Stimulated activated CD4-positive, alpha-beta T cell treated with anti-CD3 and anti-CD28 coated beads, Interleukin-4, amount 100 ng/mL, for 1 hour (primary cell): Measurements from ENCODE around the gene GATD1.
A peak's percentile ranks its signal among the peaks of the same experiment; 100 is the strongest.

Experiments
- DNase-seq: peaks from one replicate; pipeline ENCODE4 v3.0.0-alpha.2; 2020

Gene GATD1

GRCh38 chr11:777288-778255 lies at the start of gene GATD1:
TSS of gene GATD1 (minus strand) at chr11:777487. CDS start at chr11:777462, 25 bp downstream.
- peak; percentile 97 for DNase-seq

- DNase-seq, result no peak
These were observed 49.5 kb upstream of the GATD1 start for GRCh38 chr11:826836-827145.

GRCh38 chr11:826227-826621 lies 48.9 kb upstream of the GATD1 start:
- no peak for DNase-seq

GRCh38 chr11:825366-826226 lies 48.3 kb upstream of the GATD1 start:
- DNase-seq, result no peak

GRCh38 chr11:824942-825341 lies 47.7 kb upstream of the GATD1 start:
- no peak for DNase-seq

GRCh38 chr11:824292-824880 lies 47.1 kb upstream of the GATD1 start:
- no peak for DNase-seq

GRCh38 chr11:823441-824291 lies 46.4 kb upstream of the GATD1 start:
- DNase-seq, result no peak

- no peak for DNase-seq
These were observed 44.5 kb upstream of the GATD1 start for GRCh38 chr11:821512-822371.

- no peak for DNase-seq
These were observed 43.6 kb upstream of the GATD1 start for GRCh38 chr11:820655-821511.

- peak; percentile 92 for DNase-seq
These were observed 42.8 kb upstream of the GATD1 start for GRCh38 chr11:819943-820649.

- DNase-seq, result peak; percentile 94
These were observed 42.0 kb upstream of the GATD1 start for GRCh38 chr11:819129-819931.

- DNase-seq, result no peak
These were observed 41.3 kb upstream of the GATD1 start, which contains the start of gene PNPLA2 for GRCh38 chr11:818396-819128. TSS of gene PNPLA2 (plus strand) at chr11:818914. CDS start at chr11:819719, 805 bp downstream.

- no peak for DNase-seq
These were observed 39.1 kb upstream of the GATD1 start for GRCh38 chr11:816433-816779.

GRCh38 chr11:815675-816432 lies 38.6 kb upstream of the GATD1 start:
- no peak for DNase-seq

GRCh38 chr11:813456-814096 lies 36.3 kb upstream of the GATD1 start:
- DNase-seq, result no peak

- DNase-seq, result no peak
These were observed 35.8 kb upstream of the GATD1 start for GRCh38 chr11:813072-813455.

GRCh38 chr11:812390-812789 lies 35.1 kb upstream of the GATD1 start:
- DNase-seq, result no peak
